ENCODE measurements around the gene ATP13A4.

DNA sequence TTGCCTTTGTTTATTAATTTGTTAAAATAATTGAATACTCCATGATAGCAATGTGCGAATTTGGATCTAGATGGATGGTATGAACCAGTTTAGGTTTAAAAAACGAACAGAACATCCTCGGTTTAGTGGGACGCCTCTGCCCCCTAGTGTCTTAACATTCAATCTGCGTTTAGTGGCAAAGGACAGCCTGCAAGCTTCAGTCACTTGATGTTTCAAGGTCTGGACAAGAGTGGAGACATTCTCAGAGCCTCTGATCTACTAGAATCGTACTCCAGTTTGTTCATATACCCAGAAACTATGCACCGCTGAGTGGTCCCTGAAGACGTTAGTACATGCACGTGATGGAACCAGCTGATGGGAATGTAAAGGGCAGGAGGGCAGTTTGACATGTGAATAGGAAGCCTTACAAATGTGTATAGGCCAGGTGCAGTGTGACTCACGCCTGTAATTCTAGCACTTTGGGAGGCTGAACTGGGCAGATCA, 17.8 kb upstream of the ATP13A4 start:
- no peak for TF ChIP-seq POLR2A (IDR thresholded peaks at IDR 0.05; ENCODE audit: low read depth, low read length)
- no peak for TF ChIP-seq POLR2AphosphoS5 (IDR thresholded peaks at IDR 0.05; ENCODE audit: low read depth, low read length)
- no peak for TF ChIP-seq TAF1 (IDR thresholded peaks at IDR 0.05; ENCODE audit: borderline replicate concordance, low read depth, low read length)
